KMS-11 (cell line): ENCODE data around the gene LCN9.

Experiments used
- H2AFZ ChIP-seq: fragments of 200-600 bp; sonication (generic); 2 replicates; pipeline ENCODE4 v1.6.1; 2016; ENCODE audit warnings: antibody characterized with exemption, mixed run types, low read depth
- H3K27ac ChIP-seq: fragments of 200-600 bp; sonication (generic); 2 replicates; pipeline ENCODE4 v1.6.1; 2016; ENCODE audit warnings: mild to moderate bottlenecking, mixed run types
- H3K27me3 ChIP-seq: fragments of 200-600 bp; sonication (generic); 2 replicates; pipeline ENCODE4 v1.6.1; 2017; ENCODE audit warnings: mild to moderate bottlenecking, low read depth, mixed run types, moderate library complexity; ENCODE audit not compliant: insufficient read depth
- H3K36me3 ChIP-seq: fragments of 200-600 bp; sonication (generic); 2 replicates; pipeline ENCODE4 v1.6.1; 2017; ENCODE audit warnings: mild to moderate bottlenecking, mixed run types; ENCODE audit not compliant: insufficient read depth
- H3K4me1 ChIP-seq: fragments of 200-600 bp; sonication (generic); 2 replicates; pipeline ENCODE4 v1.6.1; 2016; ENCODE audit warnings: mild to moderate bottlenecking, low read depth, mixed run types; ENCODE audit not compliant: poor library complexity, severe bottlenecking
- H3K4me2 ChIP-seq: fragments of 200-600 bp; sonication (generic); 2 replicates; pipeline ENCODE4 v1.7.0; 2016; ENCODE audit warnings: mild to moderate bottlenecking, mixed run types
- H3K4me3 ChIP-seq: fragments of 200-600 bp; sonication (generic); IDR thresholded peaks from 2 replicates; pipeline ENCODE4 v1.6.1; 2017; ENCODE audit warnings: low read depth, low read length, mixed read lengths; ENCODE audit not compliant: insufficient read depth
- H3K79me2 ChIP-seq: fragments of 200-600 bp; sonication (generic); 2 replicates; pipeline ENCODE4 v1.6.1; 2016; ENCODE audit warnings: low read depth, mixed run types; ENCODE audit not compliant: insufficient read depth
- H3K9ac ChIP-seq: fragments of 200-600 bp; sonication (generic); 2 replicates; pipeline ENCODE4 v1.6.1; 2016; ENCODE audit warnings: mild to moderate bottlenecking, mixed run types
- H4K20me1 ChIP-seq: fragments of 200-600 bp; sonication (generic); 2 replicates; pipeline ENCODE4 v1.6.1; 2016; ENCODE audit warnings: mild to moderate bottlenecking, mixed run types; ENCODE audit not compliant: insufficient read depth
- CTCF ChIP-seq: fragments of 200-600 bp; sonication (generic); conservative IDR thresholded peaks from 2 replicates; pipeline ENCODE4 v1.6.1; 2017; ENCODE audit warnings: low read depth, mild to moderate bottlenecking, antibody characterized with exemption, low read length, moderate library complexity, mixed read lengths

The LCN9 gene

DNA sequence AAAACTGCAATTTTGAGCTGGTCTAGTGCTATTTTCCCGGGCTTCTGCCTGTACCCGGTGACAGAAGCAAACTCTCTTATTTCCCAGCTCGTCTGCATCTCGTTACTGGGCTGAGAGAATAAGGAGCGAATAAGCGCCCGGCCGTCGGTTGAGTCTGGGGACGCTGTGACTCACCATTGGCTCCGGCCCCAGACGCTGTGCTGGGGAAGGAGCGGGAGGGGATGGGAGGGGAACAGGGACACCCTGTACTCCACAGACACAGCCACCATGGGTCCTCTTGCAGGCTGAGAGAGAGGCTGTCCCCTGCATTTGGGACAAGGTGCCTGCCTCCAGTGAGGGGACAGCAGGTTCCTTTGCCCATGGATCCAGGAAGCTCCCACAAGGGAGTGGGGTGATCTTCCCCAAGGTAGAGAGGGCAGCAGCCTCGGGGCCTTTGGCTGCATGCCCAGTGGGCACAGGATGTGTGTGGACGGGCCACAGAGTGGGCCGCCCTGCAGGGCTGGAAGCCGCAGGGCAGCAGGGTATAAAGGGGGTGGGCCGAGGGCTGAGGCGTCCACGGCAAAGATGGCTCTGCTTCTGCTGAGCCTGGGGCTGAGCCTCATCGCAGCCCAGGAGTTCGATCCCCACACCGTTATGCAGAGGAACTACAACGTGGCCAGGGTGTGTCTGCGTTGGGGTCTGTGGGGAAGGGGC, at the start of gene LCN9:
Gene LCN9 (plus strand): TSS at position 552 of the 693 bp plus-strand sequence. CDS start 13 bp downstream, at position 565.
- no peak within 1 kb of the TSS for H3K4me3 ChIP-seq
- no peaks in the 10 kb centered on the region for H3K79me2 ChIP-seq
- H3K27ac ChIP-seq, result no peak within 1 kb of the TSS
- H3K4me2 ChIP-seq, result no peak within 1 kb of the TSS
- no peaks in the 10 kb centered on the region for H3K36me3 ChIP-seq
- H3K27me3 ChIP-seq, result peaks cover 72% of the 10 kb centered on the region
- H4K20me1 ChIP-seq, result no peaks in the 10 kb centered on the region
- TF ChIP-seq CTCF, result no peak
- H3K4me1 ChIP-seq, result no peaks in the 10 kb centered on the region
- no peak within 1 kb of the TSS for H3K9ac ChIP-seq
- H2AFZ ChIP-seq, result no peak within 1 kb of the TSS

GRCh38 chr9:135613946-135614805, 48.9 kb upstream of the LCN9 start:
- H3K27me3 ChIP-seq, result peaks cover 38% of the 10 kb centered on the region; the same call in 1 of the 2 replicates
- no peak overlapping the region for H3K27ac ChIP-seq
- no peak overlapping the region for H3K9ac ChIP-seq
- H3K36me3 ChIP-seq, result no peaks in the 10 kb centered on the region
- H3K4me3 ChIP-seq, result no peak overlapping the region
- TF ChIP-seq CTCF, result no peak
- no peaks in the 10 kb centered on the region for H4K20me1 ChIP-seq
- H2AFZ ChIP-seq, result no peak overlapping the region
- H3K79me2 ChIP-seq, result no peaks in the 10 kb centered on the region
- no peak overlapping the region for H3K4me2 ChIP-seq
- no peaks in the 10 kb centered on the region for H3K4me1 ChIP-seq

GRCh38 chr9:135614821-135615665, 48.1 kb upstream of the LCN9 start:
- no peak overlapping the region for H3K9ac ChIP-seq
- H3K27me3 ChIP-seq, result peaks cover 36% of the 10 kb centered on the region; the same call in 1 of the 2 replicates
- H4K20me1 ChIP-seq, result no peaks in the 10 kb centered on the region
- no peak overlapping the region for H2AFZ ChIP-seq
- no peak overlapping the region for H3K4me3 ChIP-seq
- H3K79me2 ChIP-seq, result no peaks in the 10 kb centered on the region
- no peaks in the 10 kb centered on the region for H3K4me1 ChIP-seq
- TF ChIP-seq CTCF, result no peak
- no peaks in the 10 kb centered on the region for H3K36me3 ChIP-seq
- no peak overlapping the region for H3K4me2 ChIP-seq
- H3K27ac ChIP-seq, result no peak overlapping the region
